PC-3 (cell line): ENCODE results near the gene RPLP2. TPM values are rescaled to one million over a fixed set of nuclear protein-coding genes. Genes with fewer than 3 reads are reported as not detected.

Experiments
- ATAC-seq: fragments of 200-7000 bp; cut with Tn5 transposase; 2 replicates; pipeline ENCODE4 v1.9.1; 2020; ENCODE audit warnings: mild to moderate bottlenecking, moderate library complexity
- BruUV-seq: library from RNA; stranded (reverse); fragments of 400-500 nt; replicated peaks from 2 replicates; lab custom pipeline; 2021; lab: Mats Ljungman, UMichigan
- CTCF ChIA-PET: fragments of 300-600 bp; sonication (Branson Sonifier 250); formaldehyde crosslinking; loops from one replicate; lab custom pipeline; 2022; ENCODE audit warnings: antibody characterized with exemption; lab: Charles Lee
- POLR2A ChIA-PET: fragments of 300-600 bp; sonication (Branson Sonifier 250); formaldehyde crosslinking; loops from one replicate; lab custom pipeline; 2022; ENCODE audit warnings: antibody characterized with exemption; ENCODE audit not compliant: unreplicated experiment; lab: Charles Lee
- DNase-seq: peaks from one replicate; pipeline ENCODE4 v3.0.0-alpha.2; 2015
- H2AFZ ChIP-seq: fragments of 300-600 bp; sonication (generic); 2 replicates; pipeline ENCODE4 v1.6.0; 2016; ENCODE audit warnings: antibody characterized with exemption, low read length
- H3F3A ChIP-seq: fragments of 300-600 bp; sonication (generic); one replicate; pipeline ENCODE4 v1.6.0; 2017; ENCODE audit warnings: antibody characterized with exemption, low read length, control low read depth, mild to moderate bottlenecking; ENCODE audit not compliant: unreplicated experiment
- H3K27ac ChIP-seq: fragments of 300-600 bp; sonication (generic); 2 replicates; pipeline ENCODE4 v1.5.1; 2016; ENCODE audit warnings: mild to moderate bottlenecking, low read length
- H3K27me3 ChIP-seq: fragments of 300-600 bp; sonication (generic); 2 replicates; pipeline ENCODE4 v1.6.1; 2016; ENCODE audit warnings: low read length, mixed read lengths
- H3K36me3 ChIP-seq: fragments of 300-600 bp; sonication (generic); 2 replicates; pipeline ENCODE4 v1.6.1; 2016; ENCODE audit warnings: low read depth, mixed run types, low read length, mixed read lengths
- H3K4me1 ChIP-seq: fragments of 300-600 bp; sonication (generic); 2 replicates; pipeline ENCODE4 v1.5.1; 2016; ENCODE audit warnings: low read length; ENCODE audit not compliant: insufficient read depth
- H3K4me2 ChIP-seq: fragments of 300-600 bp; sonication (generic); 2 replicates; pipeline ENCODE4 v1.6.0; 2016; ENCODE audit warnings: low read length
- H3K4me3 ChIP-seq: fragments of 300-600 bp; sonication (generic); 2 replicates; pipeline ENCODE4 v1.5.1; 2016; ENCODE audit warnings: mild to moderate bottlenecking, low read length, mixed read lengths
- H3K79me2 ChIP-seq: fragments of 300-600 bp; sonication (generic); 2 replicates; pipeline ENCODE4 v1.6.1; 2017; ENCODE audit warnings: low read length, mixed read lengths
- H3K9ac ChIP-seq: fragments of 300-600 bp; sonication (generic); 2 replicates; pipeline ENCODE4 v1.6.0; 2016; ENCODE audit warnings: mild to moderate bottlenecking, low read length
- H3K9me2 ChIP-seq: fragments of 300-600 bp; sonication (generic); replicated peaks from 2 replicates; pipeline ENCODE4 v1.6.1; 2016; ENCODE audit warnings: mixed run types, low read length, mixed read lengths
- H3K9me3 ChIP-seq: fragments of 300-600 bp; sonication (generic); 2 replicates; pipeline ENCODE4 v1.6.1; 2016; ENCODE audit warnings: low read length, mixed read lengths
- H4K20me1 ChIP-seq: fragments of 300-600 bp; sonication (generic); 2 replicates; pipeline ENCODE4 v1.6.1; 2016; ENCODE audit warnings: low read length, mixed read lengths
- EZH2 ChIP-seq: fragments of 300-600 bp; sonication (generic); IDR thresholded peaks from one replicate; pipeline ENCODE4 v1.6.1; 2017; ENCODE audit warnings: antibody characterized with exemption, mild to moderate bottlenecking, low read length; ENCODE audit not compliant: unreplicated experiment
- EZH2phosphoT487 ChIP-seq: fragments of 300-600 bp; sonication (generic); IDR thresholded peaks from 2 replicates; pipeline ENCODE4 v1.6.1; 2018; ENCODE audit warnings: mild to moderate bottlenecking, antibody characterized with exemption, low read length, borderline replicate concordance
- intact Hi-C: fragments of 100-400 bp; cut with micrococcal nuclease; formaldehyde crosslinking; loops from 2 replicates; pipeline ENCODE4 v1.9.0; 2023
- total RNA-seq: library from RNA; depleted of rRNA; stranded (reverse); fragments of >200 nt; gene quantifications from 2 replicates; pipeline ENCODE4 v1.2.3, GENCODE V29; 2014
- TF ChIP-seq, protein P1 (sequence below): fragments of 300-600 bp; sonication (generic); conservative IDR thresholded peaks from 2 replicates; pipeline ENCODE4 v1.5.1; 2017; ENCODE audit warnings: antibody characterized with exemption, low read depth, mild to moderate bottlenecking, low read length

The RPLP2 gene
- total RNA-seq, 1 experiment from 2014 or later, result 897 TPM

DNA sequence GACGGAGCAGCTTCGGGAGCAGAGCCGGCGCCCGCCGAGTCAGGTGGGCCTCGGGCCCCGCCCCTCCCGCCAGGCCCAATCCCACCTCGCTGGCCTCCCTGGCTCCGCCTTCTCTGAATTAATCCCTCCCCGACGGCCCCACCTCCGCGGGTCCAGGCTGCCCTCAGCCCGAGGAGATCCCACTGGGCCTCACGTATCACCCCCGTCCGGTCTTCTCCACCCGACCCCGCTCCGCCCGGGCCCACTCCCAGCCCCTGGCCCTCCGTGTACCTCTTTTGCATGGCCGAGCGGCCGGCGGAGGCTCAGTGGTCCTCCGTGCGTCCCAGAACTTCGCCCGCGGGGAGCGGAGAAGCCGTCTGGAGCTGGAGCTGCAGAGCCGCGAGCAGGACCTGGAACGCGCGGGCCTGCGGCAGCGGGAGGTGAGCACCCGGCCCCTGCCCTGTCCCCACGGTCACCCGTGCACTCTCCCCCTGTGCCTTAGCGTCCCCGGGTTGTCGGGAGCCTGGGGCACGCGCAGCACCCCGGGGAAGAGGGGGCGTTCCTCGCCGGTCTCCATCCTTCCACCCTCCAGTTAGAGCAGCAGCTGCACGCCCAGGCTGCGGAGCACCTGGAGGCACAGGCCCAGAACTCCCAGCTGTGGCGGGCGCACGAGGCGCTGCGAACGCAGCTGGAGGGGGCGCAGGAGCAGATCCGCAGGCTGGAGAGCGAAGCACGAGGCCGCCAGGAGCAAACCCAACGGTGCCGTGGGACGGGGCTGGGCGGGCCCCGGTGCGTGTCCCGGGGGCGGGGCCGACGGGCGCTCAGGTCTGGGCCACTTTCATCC lies 20.7 kb downstream of the RPLP2 start:
- no TSS peak for BruUV-seq
- no peaks in the 10 kb centered on the region for H3K36me3 ChIP-seq
- no peak overlapping the region for H3K4me3 ChIP-seq
- peaks cover 33% of the 10 kb centered on the region for H3K79me2 ChIP-seq
- no peak overlapping the region for H3K9ac ChIP-seq
- H3K9me2 ChIP-seq, result no peaks in the 10 kb centered on the region
- no peak overlapping the region for H3K27ac ChIP-seq
- H3K27me3 ChIP-seq, result no peaks in the 10 kb centered on the region
- H3K4me1 ChIP-seq, result peaks cover 45% of the 10 kb centered on the region
- ChIA-PET CTCF (no interaction called here), POLR2A (interaction anchor here (0.6 kb wide), 1 partner anchor 230 kb away, joined by 4 read pairs; no protein-coding TSS in a partner anchor)
- DNase-seq (no peak), ATAC-seq (no peak)
- H4K20me1 ChIP-seq, result no peaks in the 10 kb centered on the region
- TF ChIP-seq EZH2phosphoT487 (no peak), EZH2 (no peak)
- TF ChIP-seq, protein P1, sequence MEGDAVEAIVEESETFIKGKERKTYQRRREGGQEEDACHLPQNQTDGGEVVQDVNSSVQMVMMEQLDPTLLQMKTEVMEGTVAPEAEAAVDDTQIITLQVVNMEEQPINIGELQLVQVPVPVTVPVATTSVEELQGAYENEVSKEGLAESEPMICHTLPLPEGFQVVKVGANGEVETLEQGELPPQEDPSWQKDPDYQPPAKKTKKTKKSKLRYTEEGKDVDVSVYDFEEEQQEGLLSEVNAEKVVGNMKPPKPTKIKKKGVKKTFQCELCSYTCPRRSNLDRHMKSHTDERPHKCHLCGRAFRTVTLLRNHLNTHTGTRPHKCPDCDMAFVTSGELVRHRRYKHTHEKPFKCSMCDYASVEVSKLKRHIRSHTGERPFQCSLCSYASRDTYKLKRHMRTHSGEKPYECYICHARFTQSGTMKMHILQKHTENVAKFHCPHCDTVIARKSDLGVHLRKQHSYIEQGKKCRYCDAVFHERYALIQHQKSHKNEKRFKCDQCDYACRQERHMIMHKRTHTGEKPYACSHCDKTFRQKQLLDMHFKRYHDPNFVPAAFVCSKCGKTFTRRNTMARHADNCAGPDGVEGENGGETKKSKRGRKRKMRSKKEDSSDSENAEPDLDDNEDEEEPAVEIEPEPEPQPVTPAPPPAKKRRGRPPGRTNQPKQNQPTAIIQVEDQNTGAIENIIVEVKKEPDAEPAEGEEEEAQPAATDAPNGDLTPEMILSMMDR, result no peak
- H3F3A ChIP-seq, result no peaks in the 10 kb centered on the region
- no peaks in the 10 kb centered on the region for H3K9me3 ChIP-seq
- no peak overlapping the region for H3K4me2 ChIP-seq
- no peak overlapping the region for H2AFZ ChIP-seq
- intact Hi-C loops, result no loop called here

DNA sequence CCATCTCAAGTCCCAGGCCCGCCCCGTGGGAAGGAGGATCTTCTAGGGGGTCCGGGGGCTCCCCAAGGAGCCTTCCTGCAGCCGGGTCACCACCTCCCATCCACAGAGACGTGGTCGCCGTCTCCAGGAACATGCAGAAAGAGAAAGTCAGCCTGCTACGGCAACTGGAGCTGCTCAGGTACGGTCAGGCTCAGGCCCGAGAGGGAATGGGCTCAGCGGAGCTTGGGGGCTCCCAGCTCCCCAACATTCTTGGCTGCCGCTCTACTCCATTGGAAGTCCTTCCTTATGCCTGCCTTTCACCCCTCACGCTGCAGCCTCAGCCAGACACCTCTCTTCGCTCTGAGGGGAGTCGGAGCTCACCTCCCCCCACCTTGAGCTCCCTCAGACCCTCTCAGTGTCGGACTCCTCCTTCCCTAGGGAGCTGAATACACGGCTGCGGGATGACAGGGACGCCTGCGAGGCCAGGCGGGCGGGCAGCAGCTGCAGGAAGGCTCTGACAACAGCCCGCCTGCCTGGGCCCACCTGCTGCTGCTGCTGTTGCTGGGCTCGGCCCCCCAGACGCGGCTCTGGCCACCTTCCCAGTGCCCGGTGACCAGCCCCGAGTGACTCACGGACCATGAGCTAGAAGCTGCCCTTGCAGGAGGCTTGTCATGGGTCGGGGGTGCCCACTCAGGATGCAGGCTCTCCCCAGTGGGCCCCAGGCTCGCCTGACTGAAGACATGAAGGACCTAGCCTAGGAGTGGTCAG lies 21.5 kb downstream of the RPLP2 start:
- ChIA-PET POLR2A (interaction anchor here (0.6 to 2.0 kb wide), 2 partner anchors 12 to 229 kb away, joined by 4 to 16 read pairs; partner anchors contain the start of gene PNPLA2), CTCF (no interaction called here)
- no peaks in the 10 kb centered on the region for H3K9me3 ChIP-seq
- H3K9me2 ChIP-seq, result no peaks in the 10 kb centered on the region
- ATAC-seq (no peak), DNase-seq (no peak)
- H3K36me3 ChIP-seq, result 0 out of 2 replicates have a peak, but pooled peaks cover 3% of the 10 kb centered on the region
- intact Hi-C loops, result no loop called here
- no peak overlapping the region for H2AFZ ChIP-seq
- no peak overlapping the region for H3K27ac ChIP-seq
- H3K4me2 ChIP-seq, result peak overlapping the region; percentile 93
- peaks cover 37% of the 10 kb centered on the region for H3K4me1 ChIP-seq
- no peak for TF ChIP-seq EZH2phosphoT487
- TF ChIP-seq, protein P1, result no peak
- no peak for TF ChIP-seq EZH2
- peaks cover 39% of the 10 kb centered on the region for H3K79me2 ChIP-seq
- H3K9ac ChIP-seq, result no peak overlapping the region
- no peaks in the 10 kb centered on the region for H3K27me3 ChIP-seq
- no peaks in the 10 kb centered on the region for H4K20me1 ChIP-seq
- BruUV-seq, result no TSS peak
- peak overlapping the region; percentile 83; the same call in 1 of the 2 replicates for H3K4me3 ChIP-seq
- H3F3A ChIP-seq, result no peaks in the 10 kb centered on the region
